GM06990 (cell line): Measurements from ENCODE around the gene ROCK2.

ENCODE experiments used
- DNase-seq: peaks from one replicate; pipeline ENCODE4 v3.0.0-alpha.2; 2011; ENCODE audit not compliant: insufficient read length; ENCODE audit errors: extremely low read depth
- H3K27me3 ChIP-seq: replicated peaks from 2 replicates; pipeline ENCODE4 v1.6.0; 2011; ENCODE audit warnings: low read length; ENCODE audit not compliant: control insufficient read depth, insufficient read depth
- H3K36me3 ChIP-seq: 2 replicates; pipeline ENCODE4 v1.5.1; 2011; ENCODE audit warnings: low read length; ENCODE audit not compliant: control insufficient read depth, insufficient read depth
- H3K4me3 ChIP-seq: replicated peaks from 2 replicates; pipeline ENCODE4 v1.5.1; 2011; ENCODE audit warnings: low read depth, mild to moderate bottlenecking, control low read depth, low read length
- TF ChIP-seq, protein P1 (sequence below): IDR thresholded peaks from 2 replicates; pipeline ENCODE4 v1.5.1; 2011; ENCODE audit warnings: low read length, control low read depth, mild to moderate bottlenecking, inconsistent platforms; ENCODE audit not compliant: insufficient read depth, poor library complexity, severe bottlenecking

The ROCK2 gene

GRCh38 chr2:11303290-11304013, 41.0 kb downstream of the ROCK2 start:
- no peaks in the 10 kb centered on the region for H3K27me3 ChIP-seq
- TF ChIP-seq, protein P1, sequence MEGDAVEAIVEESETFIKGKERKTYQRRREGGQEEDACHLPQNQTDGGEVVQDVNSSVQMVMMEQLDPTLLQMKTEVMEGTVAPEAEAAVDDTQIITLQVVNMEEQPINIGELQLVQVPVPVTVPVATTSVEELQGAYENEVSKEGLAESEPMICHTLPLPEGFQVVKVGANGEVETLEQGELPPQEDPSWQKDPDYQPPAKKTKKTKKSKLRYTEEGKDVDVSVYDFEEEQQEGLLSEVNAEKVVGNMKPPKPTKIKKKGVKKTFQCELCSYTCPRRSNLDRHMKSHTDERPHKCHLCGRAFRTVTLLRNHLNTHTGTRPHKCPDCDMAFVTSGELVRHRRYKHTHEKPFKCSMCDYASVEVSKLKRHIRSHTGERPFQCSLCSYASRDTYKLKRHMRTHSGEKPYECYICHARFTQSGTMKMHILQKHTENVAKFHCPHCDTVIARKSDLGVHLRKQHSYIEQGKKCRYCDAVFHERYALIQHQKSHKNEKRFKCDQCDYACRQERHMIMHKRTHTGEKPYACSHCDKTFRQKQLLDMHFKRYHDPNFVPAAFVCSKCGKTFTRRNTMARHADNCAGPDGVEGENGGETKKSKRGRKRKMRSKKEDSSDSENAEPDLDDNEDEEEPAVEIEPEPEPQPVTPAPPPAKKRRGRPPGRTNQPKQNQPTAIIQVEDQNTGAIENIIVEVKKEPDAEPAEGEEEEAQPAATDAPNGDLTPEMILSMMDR: no peak
- H3K36me3 ChIP-seq: no peaks in the 10 kb centered on the region
- DNase-seq: no peak
- H3K4me3 ChIP-seq: no peak overlapping the region

- TF ChIP-seq, protein P1: no peak
- no peak overlapping the region for H3K4me3 ChIP-seq
- H3K36me3 ChIP-seq: no peaks in the 10 kb centered on the region
- no peaks in the 10 kb centered on the region for H3K27me3 ChIP-seq
- DNase-seq: no peak
Measured at GRCh38 chr2:11299439-11299838, 45.0 kb downstream of the ROCK2 start.

DNA sequence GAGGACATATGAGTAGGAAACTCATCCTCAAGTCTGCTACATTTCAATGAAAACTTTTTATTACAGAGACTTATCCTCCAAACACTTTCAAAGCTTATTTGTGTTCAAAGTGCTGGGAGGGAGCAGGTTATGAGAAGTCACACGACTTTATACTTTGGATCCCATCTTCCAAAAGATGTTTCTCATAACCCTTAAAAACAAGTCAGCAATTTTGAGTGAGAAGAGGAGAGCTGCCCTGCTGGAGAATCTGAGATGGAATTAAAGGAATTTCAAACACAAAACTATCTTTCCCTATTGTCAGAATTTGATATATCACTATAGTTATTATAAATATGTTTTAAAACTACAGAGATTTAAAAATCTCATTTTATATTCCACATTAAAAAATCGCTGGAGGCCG, 45.8 kb downstream of the ROCK2 start:
- Histone ChIP-seq H3K36me3 (no peaks in the 10 kb centered on the region), H3K27me3 (no peaks in the 10 kb centered on the region), H3K4me3 (no peak overlapping the region)
- DNase-seq: no peak
- TF ChIP-seq, protein P1: no peak

GRCh38 chr2:11296401-11296800, 48.0 kb downstream of the ROCK2 start:
- TF ChIP-seq, protein P1: no peak
- DNase-seq: no peak
- H3K36me3 ChIP-seq: no peaks in the 10 kb centered on the region
- H3K27me3 ChIP-seq: no peaks in the 10 kb centered on the region
- no peak overlapping the region for H3K4me3 ChIP-seq

- H3K27me3 ChIP-seq: no peaks in the 10 kb centered on the region
- TF ChIP-seq, protein P1: no peak
- no peak for DNase-seq
- no peak overlapping the region for H3K4me3 ChIP-seq
- H3K36me3 ChIP-seq: no peaks in the 10 kb centered on the region
Measured at GRCh38 chr2:11292464-11293255, 51.8 kb downstream of the ROCK2 start.
